Activated CD8-positive, alpha-beta T cell treated with anti-CD3 and anti-CD28 coated beads, Interleukin-2, amount 10 ng/mL, durations not matched to agents 7 days and 5 days (primary cell): ENCODE results near the gene PPFIBP2. TPM values are rescaled to one million over a fixed set of nuclear protein-coding genes. Genes with fewer than 3 reads are reported as not detected.

Experiments used
- ATAC-seq: fragments of 150-1000 bp; cut with Tn5 transposase; one replicate; pipeline ENCODE4 v1.10.0; 2021; ENCODE audit warnings: moderate library complexity
- CTCF ChIA-PET: fragments of 350-600 bp; sonication (Branson Sonifier 250); formaldehyde crosslinking; loops from one replicate; lab custom pipeline; 2021; ENCODE audit warnings: antibody characterized with exemption; lab: Charles Lee
- POLR2A ChIA-PET: fragments of 350-600 bp; sonication (Branson Sonifier 250); formaldehyde crosslinking; loops from one replicate; lab custom pipeline; 2021; ENCODE audit warnings: antibody characterized with exemption; lab: Charles Lee
- DNase-seq: peaks from one replicate; pipeline ENCODE4 v3.0.0-alpha.2; 2020
- H3K27ac Mint-ChIP-seq: one replicate; pipeline ENCODE4 v1.8.0; 2021; ENCODE audit warnings: mild to moderate bottlenecking, mixed read lengths
- H3K27me3 Mint-ChIP-seq: one replicate; pipeline ENCODE4 v1.8.0; 2021; ENCODE audit warnings: low read depth, mixed read lengths
- H3K36me3 Mint-ChIP-seq: one replicate; pipeline ENCODE4 v1.8.0; 2021; ENCODE audit warnings: low read depth, mixed read lengths
- H3K4me1 Mint-ChIP-seq: one replicate; pipeline ENCODE4 v1.8.0; 2021; ENCODE audit warnings: low read depth, mixed read lengths
- H3K4me3 Mint-ChIP-seq: one replicate; pipeline ENCODE4 v1.8.0; 2021; ENCODE audit warnings: mild to moderate bottlenecking, mixed read lengths
- H3K9me3 Mint-ChIP-seq: one replicate; pipeline ENCODE4 v1.8.0; 2022; ENCODE audit warnings: mixed read lengths; ENCODE audit not compliant: insufficient read depth
- total RNA-seq, 2 experiments: library from RNA; stranded (reverse); gene quantifications; one replicate each; pipeline ENCODE4 v1.2.3, GENCODE V29; 2021

Gene PPFIBP2
- total RNA-seq, 2 experiments from 2014 or later = 11.2 to 12.1 TPM

DNA sequence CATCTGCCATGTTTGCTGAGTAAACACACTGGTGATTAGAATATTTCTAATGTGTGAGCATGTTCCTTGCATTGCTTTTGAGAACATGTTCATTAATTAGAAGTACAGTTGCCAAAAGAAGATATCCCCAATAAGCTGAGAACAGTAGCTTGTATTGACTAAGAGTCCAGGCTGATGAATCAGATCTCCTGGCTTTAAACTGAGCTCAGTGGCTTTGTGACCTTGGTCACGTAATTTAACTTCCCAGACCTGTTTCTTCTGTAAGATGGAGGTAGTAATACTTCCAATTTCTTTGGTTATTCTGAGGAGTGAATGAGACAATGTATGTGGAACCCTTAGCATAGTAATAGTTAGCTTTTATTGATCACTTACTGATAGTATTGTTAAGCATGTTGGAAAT lies 97.6 kb downstream of the PPFIBP2 start:
- ChIA-PET POLR2A (interaction anchor here (0.6 kb wide), 1 partner anchor 207 kb away, joined by 3 read pairs; no protein-coding TSS in a partner anchor), CTCF (interaction anchor here (0.9 kb wide), 1 partner anchor 98 kb away, joined by 3 read pairs; the partner anchor contains the start of gene PPFIBP2)
- Mint-ChIP-seq H3K27ac (no peak overlapping the region), H3K27me3 (no peaks in the 10 kb centered on the region), H3K4me1 (no peaks in the 10 kb centered on the region), H3K9me3 (no peaks in the 10 kb centered on the region), H3K4me3 (no peak overlapping the region), H3K36me3 (no peaks in the 10 kb centered on the region)
- no peak for ATAC-seq
- no peak for DNase-seq

DNA sequence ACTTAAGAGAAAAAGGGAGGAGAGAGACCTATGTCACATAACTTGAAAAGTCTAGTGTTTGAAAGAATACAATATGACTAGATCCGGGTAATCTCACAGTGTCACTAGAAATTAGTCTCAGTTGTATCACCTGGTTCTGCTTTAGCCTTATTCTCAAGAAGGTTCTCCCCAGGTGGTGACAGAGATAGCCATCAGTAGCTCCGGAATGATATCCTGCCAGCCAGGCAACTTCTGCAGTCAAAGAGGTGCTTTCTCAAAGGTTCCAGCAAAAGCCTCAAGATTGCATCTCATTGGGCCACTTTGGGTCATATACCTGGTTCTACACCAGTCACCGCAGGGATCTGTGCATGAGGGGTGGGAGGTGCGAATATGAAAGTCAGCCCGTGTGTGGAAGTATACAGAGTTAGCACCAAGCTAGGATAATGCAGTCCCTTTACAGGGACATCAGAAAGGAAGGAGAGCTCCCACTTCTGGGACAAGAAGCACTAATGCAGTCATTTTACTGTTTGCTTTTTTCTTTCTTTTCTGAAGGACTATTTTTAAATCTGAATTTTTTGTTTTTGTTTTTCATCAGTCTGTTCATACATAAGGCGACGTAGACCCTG lies 98.4 kb downstream of the PPFIBP2 start:
- Mint-ChIP-seq H3K4me1 (no peaks in the 10 kb centered on the region), H3K27ac (no peak overlapping the region), H3K27me3 (no peaks in the 10 kb centered on the region), H3K9me3 (no peaks in the 10 kb centered on the region), H3K36me3 (no peaks in the 10 kb centered on the region), H3K4me3 (no peak overlapping the region)
- ATAC-seq = no peak
- ChIA-PET POLR2A (interaction anchor here (0.6 kb wide), 1 partner anchor 207 kb away, joined by 3 read pairs; no protein-coding TSS in a partner anchor), CTCF (interaction anchor here (0.9 kb wide), 1 partner anchor 99 kb away, joined by 3 read pairs; the partner anchor contains the start of gene PPFIBP2)
- no peak for DNase-seq

DNA sequence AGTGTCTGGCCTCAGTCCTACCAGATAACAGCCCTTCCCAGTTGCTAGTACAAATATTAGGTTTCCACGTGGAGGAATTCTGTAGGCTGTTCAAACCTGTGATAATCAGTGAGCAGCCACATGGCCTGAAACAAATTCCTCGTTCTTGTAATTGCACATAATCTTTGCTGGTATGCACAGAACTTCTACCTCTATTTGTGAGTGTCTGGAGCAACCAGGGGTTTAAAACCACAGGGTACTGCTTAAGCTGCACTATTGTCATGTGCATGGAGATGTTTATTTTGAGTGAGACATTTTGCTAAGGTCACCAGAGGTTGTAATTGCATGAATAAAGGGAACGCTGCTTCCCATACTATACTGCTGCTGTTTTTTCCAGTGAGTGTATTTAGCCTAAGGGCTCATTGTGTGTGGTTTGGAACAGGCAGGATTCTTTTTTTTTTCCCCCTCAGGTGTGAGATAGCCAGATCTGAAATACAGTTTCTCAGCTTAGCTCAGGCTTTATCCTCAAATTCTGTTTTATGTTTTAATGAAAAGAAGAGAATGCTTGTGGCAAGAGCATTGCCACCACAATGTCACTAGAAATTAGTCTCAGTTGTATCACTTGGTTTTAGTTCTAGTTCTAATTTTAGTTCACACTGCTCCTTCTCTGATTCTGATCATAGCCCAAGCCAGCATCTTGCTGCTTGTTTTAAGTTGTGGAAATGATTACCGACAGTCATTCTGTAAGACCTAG lies 99.0 kb downstream of the PPFIBP2 start:
- POLR2A ChIA-PET = no interaction called here
- H3K9me3 Mint-ChIP-seq = no peaks in the 10 kb centered on the region
- H3K36me3 Mint-ChIP-seq = no peaks in the 10 kb centered on the region
- H3K27me3 Mint-ChIP-seq = no peaks in the 10 kb centered on the region
- H3K4me3 Mint-ChIP-seq = no peak overlapping the region
- no peak overlapping the region for H3K27ac Mint-ChIP-seq
- no peak for DNase-seq
- CTCF ChIA-PET = no interaction called here
- no peaks in the 10 kb centered on the region for H3K4me1 Mint-ChIP-seq
- ATAC-seq = no peak

DNA sequence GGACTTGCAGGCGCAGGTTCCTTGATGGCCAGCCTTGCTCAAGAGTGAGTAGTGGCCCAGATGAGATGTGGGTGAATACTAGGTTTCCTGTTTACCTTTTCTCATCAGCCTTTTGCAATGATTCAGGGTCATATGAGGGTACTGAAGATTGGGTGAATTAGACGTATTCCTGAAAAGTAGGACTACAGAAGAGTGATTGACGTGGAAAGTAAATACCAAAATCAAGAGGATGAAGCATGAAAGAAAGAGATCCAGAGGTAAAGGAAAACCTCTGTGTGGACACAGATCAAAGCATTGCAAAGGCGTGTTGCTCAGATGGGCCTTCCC lies 99.6 kb downstream of the PPFIBP2 start:
- Mint-ChIP-seq H3K27ac (no peak overlapping the region), H3K9me3 (no peaks in the 10 kb centered on the region), H3K36me3 (no peaks in the 10 kb centered on the region), H3K27me3 (no peaks in the 10 kb centered on the region), H3K4me3 (no peak overlapping the region), H3K4me1 (no peaks in the 10 kb centered on the region)
- ChIA-PET CTCF (no interaction called here), POLR2A (no interaction called here)
- ATAC-seq (no peak), DNase-seq (no peak)

DNA sequence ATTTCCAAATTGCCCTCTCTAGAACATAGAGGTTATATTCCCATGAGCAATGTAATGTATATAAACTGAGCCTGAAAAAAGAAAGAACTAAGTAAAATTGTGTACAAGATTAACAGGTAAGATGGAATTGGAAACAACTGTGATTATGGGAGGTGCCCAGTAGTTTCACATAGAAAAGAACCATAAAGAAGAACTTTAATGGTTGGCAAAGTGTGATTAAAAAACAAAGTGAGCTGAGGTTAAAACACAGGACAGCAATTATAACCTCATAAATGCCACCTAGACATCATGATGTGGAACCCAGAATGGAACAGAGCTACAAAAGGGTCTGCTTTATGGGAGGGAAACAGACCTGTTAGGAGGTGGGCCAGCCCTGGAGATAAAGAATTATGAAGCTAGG lies 100.9 kb downstream of the PPFIBP2 start:
- Mint-ChIP-seq H3K27me3 (no peaks in the 10 kb centered on the region), H3K9me3 (no peaks in the 10 kb centered on the region), H3K4me1 (no peaks in the 10 kb centered on the region), H3K36me3 (no peaks in the 10 kb centered on the region), H3K27ac (no peak overlapping the region), H3K4me3 (no peak overlapping the region)
- ChIA-PET CTCF (interaction anchor here (0.9 kb wide), 1 partner anchor 43 kb away, joined by 4 read pairs; no protein-coding TSS in a partner anchor), POLR2A (no interaction called here)
- DNase-seq (no peak), ATAC-seq (no peak)

DNA sequence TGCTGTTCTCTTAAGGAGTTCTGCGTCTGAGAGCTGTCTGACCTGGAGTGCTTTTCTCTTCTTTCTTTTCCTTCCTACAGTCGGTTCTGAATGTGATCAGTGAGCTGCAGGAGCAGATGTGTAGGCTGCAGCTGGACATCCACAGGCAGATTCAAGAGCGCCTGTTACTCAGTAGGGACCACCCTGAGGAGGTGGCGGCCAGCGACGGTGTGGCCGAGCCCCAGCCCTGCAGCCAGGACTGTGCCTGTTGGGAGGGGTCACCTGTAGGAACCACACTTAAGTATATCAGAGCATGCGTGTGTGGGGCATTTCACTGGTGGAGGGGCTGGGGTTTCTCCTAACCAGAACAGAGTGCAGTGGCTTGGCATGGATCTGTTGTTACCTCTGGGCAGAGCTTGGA lies 103.2 kb downstream of the PPFIBP2 start:
- Mint-ChIP-seq H3K36me3 (no peaks in the 10 kb centered on the region), H3K27ac (no peak overlapping the region), H3K9me3 (no peaks in the 10 kb centered on the region), H3K27me3 (no peaks in the 10 kb centered on the region), H3K4me3 (no peak overlapping the region), H3K4me1 (no peaks in the 10 kb centered on the region)
- ChIA-PET POLR2A (no interaction called here), CTCF (no interaction called here)
- no peak for ATAC-seq
- DNase-seq = no peak

DNA sequence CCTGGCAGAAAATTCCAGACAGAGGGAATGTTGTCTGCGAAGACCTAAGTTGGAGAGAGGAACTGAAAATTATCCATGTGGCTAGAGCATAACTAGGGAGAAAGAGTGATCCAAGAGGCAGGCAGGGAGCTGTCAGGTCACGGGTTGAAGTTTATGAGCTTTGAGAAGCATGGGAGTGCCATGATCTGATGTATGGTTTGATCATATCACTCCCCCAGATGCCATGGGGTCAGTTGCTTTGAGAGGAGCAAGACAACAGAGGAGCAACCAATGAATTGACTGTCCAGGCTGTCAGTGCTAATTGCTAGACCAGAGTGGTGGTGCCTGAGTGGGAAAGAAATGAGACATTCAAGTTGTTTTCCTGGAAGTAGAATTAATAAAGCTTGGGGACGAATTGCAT lies 105.5 kb downstream of the PPFIBP2 start:
- DNase-seq = no peak
- CTCF ChIA-PET = no interaction called here
- H3K36me3 Mint-ChIP-seq = no peaks in the 10 kb centered on the region
- no peaks in the 10 kb centered on the region for H3K9me3 Mint-ChIP-seq
- H3K4me1 Mint-ChIP-seq = no peaks in the 10 kb centered on the region
- H3K4me3 Mint-ChIP-seq = no peak overlapping the region
- no peaks in the 10 kb centered on the region for H3K27me3 Mint-ChIP-seq
- POLR2A ChIA-PET = no interaction called here
- H3K27ac Mint-ChIP-seq = no peak overlapping the region
- ATAC-seq = no peak

DNA sequence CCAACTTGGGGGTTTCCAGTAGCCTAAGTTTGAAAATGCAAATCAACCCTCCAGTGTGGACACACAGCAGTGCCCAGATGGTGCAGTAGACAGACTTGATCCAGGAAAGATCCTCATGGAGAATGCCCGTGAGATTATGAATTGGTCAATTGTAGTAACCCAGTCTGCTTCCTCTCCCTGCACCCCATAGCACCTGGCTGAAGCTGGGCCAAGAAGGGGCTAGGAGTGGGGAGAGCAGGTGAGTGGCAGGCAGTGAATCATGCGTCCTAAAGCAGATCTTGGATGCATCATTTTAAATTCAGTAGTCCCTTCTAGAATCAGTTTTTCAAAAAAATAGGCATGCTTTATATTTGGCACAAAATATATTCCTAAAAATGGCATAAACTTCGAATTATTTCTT lies 107.3 kb downstream of the PPFIBP2 start:
- no peak for ATAC-seq
- Mint-ChIP-seq H3K36me3 (no peaks in the 10 kb centered on the region), H3K9me3 (no peaks in the 10 kb centered on the region), H3K4me1 (no peaks in the 10 kb centered on the region), H3K27ac (no peak overlapping the region), H3K27me3 (no peaks in the 10 kb centered on the region), H3K4me3 (no peak overlapping the region)
- CTCF ChIA-PET = no interaction called here
- DNase-seq = no peak
- POLR2A ChIA-PET = no interaction called here

DNA sequence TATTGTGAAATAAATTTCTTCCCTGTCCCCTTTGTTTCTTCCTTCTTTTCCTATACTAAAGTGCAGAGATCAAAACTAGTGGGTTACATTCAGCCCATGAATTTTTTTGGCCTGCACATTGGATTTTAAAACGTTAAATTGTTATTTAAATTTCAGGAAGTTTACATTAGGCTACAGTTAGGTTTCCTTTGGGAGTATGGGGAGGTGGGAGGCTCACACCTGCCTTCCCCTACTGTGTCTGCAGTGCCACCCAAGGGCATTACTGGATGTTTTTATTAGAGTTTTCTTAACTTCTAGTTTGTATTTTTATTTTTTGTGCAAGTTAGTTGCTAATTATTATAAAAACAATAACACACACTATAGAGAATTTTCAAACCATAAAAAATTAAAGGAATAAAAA lies 107.8 kb downstream of the PPFIBP2 start:
- Mint-ChIP-seq H3K27ac (no peak overlapping the region), H3K9me3 (no peaks in the 10 kb centered on the region), H3K27me3 (no peaks in the 10 kb centered on the region), H3K4me3 (no peak overlapping the region), H3K4me1 (no peaks in the 10 kb centered on the region), H3K36me3 (no peaks in the 10 kb centered on the region)
- DNase-seq (no peak), ATAC-seq (no peak)
- ChIA-PET POLR2A (no interaction called here), CTCF (no interaction called here)

DNA sequence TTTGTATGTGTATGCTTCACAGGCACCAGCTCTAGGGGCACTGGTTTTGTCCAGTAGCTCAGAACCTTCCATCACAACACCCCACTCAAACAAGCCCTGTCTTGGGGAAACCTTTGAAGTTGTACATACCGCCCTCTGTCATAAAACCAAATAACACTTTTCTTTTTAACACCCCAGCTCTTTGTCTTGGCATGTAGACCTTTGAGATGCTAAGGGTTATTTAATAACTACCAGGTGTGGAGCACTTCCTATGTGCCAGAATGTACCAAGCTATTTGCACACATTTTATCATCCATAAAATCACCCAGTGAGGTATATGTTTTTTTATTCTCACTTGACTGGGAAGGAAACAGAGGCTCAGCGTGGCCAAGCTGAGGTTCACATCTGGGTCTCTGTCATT lies 108.9 kb downstream of the PPFIBP2 start:
- no peak overlapping the region for H3K4me3 Mint-ChIP-seq
- ATAC-seq = no peak
- H3K27me3 Mint-ChIP-seq = no peaks in the 10 kb centered on the region
- H3K27ac Mint-ChIP-seq = no peak overlapping the region
- no peaks in the 10 kb centered on the region for H3K4me1 Mint-ChIP-seq
- DNase-seq = no peak
- H3K9me3 Mint-ChIP-seq = no peaks in the 10 kb centered on the region
- H3K36me3 Mint-ChIP-seq = no peaks in the 10 kb centered on the region
- ChIA-PET POLR2A (no interaction called here), CTCF (interaction anchor here (0.9 kb wide), 1 partner anchor 20 kb away, joined by 3 read pairs; no protein-coding TSS in a partner anchor)

DNA sequence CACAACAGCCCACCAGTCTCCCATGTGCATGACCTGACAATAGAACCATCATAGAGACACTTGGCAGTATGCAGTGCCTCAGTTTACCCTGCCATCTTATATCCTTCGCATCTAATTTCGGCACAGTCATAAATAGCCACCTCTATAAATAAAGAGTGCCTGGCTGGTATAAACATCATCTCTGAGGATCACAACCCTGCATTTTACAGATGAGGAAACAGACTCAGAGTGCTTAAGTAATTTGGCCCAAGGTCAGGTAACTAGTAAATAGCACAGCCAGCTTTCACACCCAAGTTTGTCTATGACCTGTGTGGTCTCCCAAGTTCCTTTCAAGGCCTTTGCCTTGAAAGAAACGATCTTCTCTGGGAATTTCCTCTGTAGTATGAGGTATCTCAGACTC lies 114.9 kb downstream of the PPFIBP2 start:
- Mint-ChIP-seq H3K36me3 (no peaks in the 10 kb centered on the region), H3K4me3 (no peak overlapping the region), H3K27ac (no peak overlapping the region), H3K4me1 (no peaks in the 10 kb centered on the region), H3K27me3 (no peaks in the 10 kb centered on the region), H3K9me3 (no peaks in the 10 kb centered on the region)
- ATAC-seq (no peak), DNase-seq (no peak)
- ChIA-PET POLR2A (no interaction called here), CTCF (no interaction called here)

DNA sequence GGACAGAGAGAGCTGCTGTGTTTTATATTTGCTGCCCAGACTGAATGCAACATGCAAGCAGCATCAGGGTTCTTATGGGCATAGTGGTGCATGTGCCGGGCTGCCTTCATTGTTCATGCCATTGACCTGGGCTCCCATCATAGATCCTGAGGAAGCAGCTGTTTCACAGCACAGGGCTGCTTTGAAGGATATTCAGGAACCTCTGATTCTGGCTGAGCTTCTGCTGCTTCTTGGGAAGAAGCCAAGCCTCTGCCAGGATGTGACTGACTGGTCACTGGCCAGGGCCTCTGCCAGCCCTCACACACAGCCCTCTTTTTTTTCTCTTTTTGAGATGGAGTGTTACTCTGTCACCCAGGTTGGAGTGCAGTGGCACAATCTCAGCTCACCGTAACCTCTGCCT lies 116.2 kb downstream of the PPFIBP2 start:
- POLR2A ChIA-PET = interaction anchor here (0.6 kb wide), 1 partner anchor 109 kb away, joined by 3 read pairs; no protein-coding TSS in a partner anchor
- CTCF ChIA-PET = interaction anchor here (0.6 kb wide), 1 partner anchor 643 kb away, joined by 3 read pairs; no protein-coding TSS in a partner anchor
- DNase-seq = no peak
- Mint-ChIP-seq H3K9me3 (no peaks in the 10 kb centered on the region), H3K27me3 (no peaks in the 10 kb centered on the region), H3K36me3 (no peaks in the 10 kb centered on the region), H3K4me1 (no peaks in the 10 kb centered on the region), H3K4me3 (no peak overlapping the region), H3K27ac (no peak overlapping the region)
- ATAC-seq = no peak
